LNCaP clone FGC (cell line): ENCODE measurements around the gene SMIM22.

Experiments
- DNase-seq: peaks from one replicate; pipeline ENCODE4 v3.0.0-alpha.2; 2011; ENCODE audit warnings: low read depth
- H3K4me3 ChIP-seq: 2 replicates; pipeline ENCODE4 v1.5.1; 2011; ENCODE audit warnings: mild to moderate bottlenecking, low read depth, low read length, control low read depth
- CTCF ChIP-seq: IDR thresholded peaks from 2 replicates; pipeline ENCODE4 v1.5.1; 2012; ENCODE audit warnings: mild to moderate bottlenecking; ENCODE audit not compliant: control insufficient read depth, insufficient read depth; ENCODE audit errors: extremely low read depth

Gene SMIM22

GRCh38 chr16:4796982-4797804, 2.0 kb downstream of the SMIM22 start:
- H3K4me3 ChIP-seq, result no peak overlapping the region
- no peak for DNase-seq
- no peak for TF ChIP-seq CTCF

- no peak for DNase-seq
- no peak for TF ChIP-seq CTCF
- H3K4me3 ChIP-seq, result no peak overlapping the region
Observed at GRCh38 chr16:4797805-4798252, 2.7 kb downstream of the SMIM22 start.

- no peak for TF ChIP-seq CTCF
- DNase-seq, result no peak
- no peak overlapping the region for H3K4me3 ChIP-seq
Observed at GRCh38 chr16:4798456-4798855, 3.3 kb downstream of the SMIM22 start.

- H3K4me3 ChIP-seq, result peak overlapping the region; percentile 52
- TF ChIP-seq CTCF, result no peak
- no peak for DNase-seq
Observed at GRCh38 chr16:4799171-4799855, 4.1 kb downstream of the SMIM22 start.

GRCh38 chr16:4800290-4801041, 5.3 kb downstream of the SMIM22 start:
- peak; percentile 64 for DNase-seq
- peak overlapping the region; percentile 52 for H3K4me3 ChIP-seq
- TF ChIP-seq CTCF, result no peak

- peak overlapping the region; percentile 52 for H3K4me3 ChIP-seq
- DNase-seq, result no peak
- TF ChIP-seq CTCF, result no peak
Observed at GRCh38 chr16:4801051-4801961, 6.1 kb downstream of the SMIM22 start.
